Sigmoid colon (tissue), 4 donors: Measurements from ENCODE around the gene REXO5.

Experiments used
- CTCF ChIP-seq, 4 experiments: fragments of 450-650 bp in 3 of 4; fragments of 200-600 bp in 1 of 4; IDR thresholded peaks; one replicate each; pipeline ENCODE4 v1.5.1; 2016 to 2019; ENCODE audit warnings: antibody characterized with exemption in 4 of 4, mild to moderate bottlenecking in 3 of 4, moderate library complexity in 2 of 4
- POLR2AphosphoS5 ChIP-seq, 4 donors: sonication (generic); formaldehyde crosslinking; IDR thresholded peaks; one replicate each; pipeline ENCODE4 v1.6.1; 2017; ENCODE audit warnings: antibody characterized with exemption in 4 of 4

GRCh38 chr16:20860361-20860760 is 54.0 kb downstream of the REXO5 start:
- TF ChIP-seq CTCF (IDR thresholded peaks at IDR 0.05) (no peak), POLR2AphosphoS5 (IDR thresholded peaks at IDR 0.05) (no peak)
